Cardiac muscle cell (in vitro differentiated cells and primary cell): ENCODE results near the gene PRKG1. TPM values are rescaled to one million over a fixed set of nuclear protein-coding genes. Genes with fewer than 3 reads are reported as not detected.

Experiments
- DNase-seq, 2 donors: peaks; one replicate each; pipeline versions ENCODE4 v3.0.0 to v3.0.0-alpha.2; 2010 to 2017; ENCODE audit warnings: low read depth in 1 of 2, low spot score in 1 of 2
- H3K27ac ChIP-seq: fragments of 200-600 bp; sonication (generic); 2 replicates; pipeline ENCODE4 v1.5.1; 2016
- H3K27me3 ChIP-seq: fragments of 200-600 bp; sonication (generic); 2 replicates; pipeline ENCODE4 v1.6.0; 2016; ENCODE audit warnings: control low read depth
- H3K36me3 ChIP-seq: fragments of 200-600 bp; sonication (generic); 2 replicates; pipeline ENCODE4 v1.5.1; 2016; ENCODE audit warnings: control low read depth
- H3K4me1 ChIP-seq: fragments of 200-600 bp; sonication (generic); 2 replicates; pipeline ENCODE4 v1.8.1; 2017; ENCODE audit warnings: low read depth, mild to moderate bottlenecking, mixed run types
- H3K4me3 ChIP-seq: fragments of 200-600 bp; sonication (generic); 2 replicates; pipeline ENCODE4 v1.5.1; 2016; ENCODE audit warnings: mild to moderate bottlenecking
- H3K9me3 ChIP-seq: fragments of 200-600 bp; sonication (generic); 2 replicates; pipeline ENCODE4 v1.5.1; 2017; ENCODE audit warnings: low read depth, mild to moderate bottlenecking, control low read depth
- CTCF ChIP-seq: IDR thresholded peaks from 2 replicates; pipeline ENCODE4 v1.5.1; 2012; ENCODE audit warnings: low read depth, mild to moderate bottlenecking, low read length
- polyA plus RNA-seq: library from polyadenylated mRNA; unstranded; fragments of >200 nt; fragmentation: Nextera tagmentation; extraction: Ambion mirVana; gene quantifications from 2 replicates; pipeline ENCODE4 v1.2.1, GENCODE V29; 2016
- total RNA-seq: library from RNA; depleted of rRNA; stranded (reverse); fragments of >200 nt; gene quantifications from 2 replicates; pipeline ENCODE4 v1.2.3, GENCODE V29; 2016

Gene PRKG1
- total and polyA plus RNA-seq, 2 experiments from 2014 or later = 2.9 to 13.3 TPM

- Histone ChIP-seq H3K27ac (no peak overlapping the region), H3K9me3 (no peaks in the 10 kb centered on the region), H3K27me3 (no peaks in the 10 kb centered on the region), H3K4me3 (no peak overlapping the region), H3K36me3 (no peaks in the 10 kb centered on the region), H3K4me1 (no peaks in the 10 kb centered on the region)
- TF ChIP-seq CTCF = no peak
- no peak for DNase-seq
Measured at GRCh38 chr10:52020173-52020572, 945.9 kb downstream of the PRKG1 start.

GRCh38 chr10:52020702-52021101 lies 946.4 kb downstream of the PRKG1 start:
- no peak for TF ChIP-seq CTCF
- H3K36me3 ChIP-seq = no peaks in the 10 kb centered on the region
- H3K9me3 ChIP-seq = no peaks in the 10 kb centered on the region
- no peak overlapping the region for H3K4me3 ChIP-seq
- H3K4me1 ChIP-seq = no peaks in the 10 kb centered on the region
- H3K27me3 ChIP-seq = no peaks in the 10 kb centered on the region
- no peak overlapping the region for H3K27ac ChIP-seq
- no peak for DNase-seq

- Histone ChIP-seq H3K27me3 (no peaks in the 10 kb centered on the region), H3K36me3 (no peaks in the 10 kb centered on the region)
- TF ChIP-seq CTCF = no peak
Measured at GRCh38 chr10:52027055-52027705, 952.9 kb downstream of the PRKG1 start.

GRCh38 chr10:52028523-52028858 lies 954.2 kb downstream of the PRKG1 start:
- no peaks in the 10 kb centered on the region for H3K36me3 ChIP-seq
- H3K27ac ChIP-seq = no peak overlapping the region
- H3K9me3 ChIP-seq = no peaks in the 10 kb centered on the region
- DNase-seq = no peak
- H3K4me3 ChIP-seq = no peak overlapping the region
- TF ChIP-seq CTCF = no peak
- no peaks in the 10 kb centered on the region for H3K4me1 ChIP-seq
- H3K27me3 ChIP-seq = no peaks in the 10 kb centered on the region

More at GRCh38 chr10:52027055-52027705, 952.9 kb downstream of the PRKG1 start:
- Histone ChIP-seq H3K4me3 (no peak overlapping the region), H3K4me1 (no peaks in the 10 kb centered on the region), H3K27ac (no peak overlapping the region), H3K9me3 (no peaks in the 10 kb centered on the region)
- DNase-seq = peak in 1 of 2 donors; percentile 65

- TF ChIP-seq CTCF = no peak
Measured at GRCh38 chr10:52029628-52030027, 955.3 kb downstream of the PRKG1 start.

More at GRCh38 chr10:52029628-52030027, 955.3 kb downstream of the PRKG1 start:
- Histone ChIP-seq H3K4me1 (no peaks in the 10 kb centered on the region), H3K36me3 (no peaks in the 10 kb centered on the region), H3K27ac (no peak overlapping the region), H3K9me3 (no peaks in the 10 kb centered on the region), H3K27me3 (no peaks in the 10 kb centered on the region), H3K4me3 (no peak overlapping the region)
- DNase-seq = no peak
